HCT116 (cell line): ENCODE measurements around the gene YIPF2. TPM values are rescaled to one million over a fixed set of nuclear protein-coding genes. Genes with fewer than 3 reads are reported as not detected.

ENCODE experiments used
- ATAC-seq: fragments of 200-7000 bp; cut with Tn5 transposase; 2 replicates; pipeline ENCODE4 v1.9.1; 2020; ENCODE audit warnings: mild to moderate bottlenecking, moderate library complexity
- Bru-seq: library from RNA; stranded (reverse); fragments of 400-500 nt; gene quantifications from one replicate; lab custom pipeline; 2021; lab: Mats Ljungman, UMichigan
- BruChase-seq, 2 experiments: library from RNA; stranded (reverse); fragments of 400-500 nt; gene quantifications; one replicate each; lab custom pipeline; 2021; lab: Mats Ljungman, UMichigan
- BruUV-seq: library from RNA; stranded (reverse); fragments of 400-500 nt; replicated peaks from 2 replicates; lab custom pipeline; 2021; lab: Mats Ljungman, UMichigan
- CTCF ChIA-PET: fragments of 300-600 bp; sonication (Branson Sonifier 250); formaldehyde crosslinking; loops from one replicate; lab custom pipeline; 2021; ENCODE audit warnings: antibody characterized with exemption; lab: Charles Lee
- POLR2A ChIA-PET: fragments of 300-600, 350-600 bp; sonication (Branson Sonifier 250); formaldehyde crosslinking; loops from one replicate; lab custom pipeline; 2021; ENCODE audit warnings: antibody characterized with exemption; lab: Charles Lee
- RAD21 ChIA-PET, 2 experiments: fragments of 300-600 bp; sonication (Branson Sonifier 250); formaldehyde crosslinking; loops; one replicate each; lab custom pipeline; 2023; ENCODE audit warnings: low total read pairs in 2 of 2; ENCODE audit not compliant: uncharacterized antibody in 2 of 2, unreplicated experiment in 2 of 2, low non-redundant PET in 1 of 2; lab: Charles Lee
- DNase-seq: peaks from one replicate; pipeline ENCODE4 v3.0.0-alpha.2; 2010; ENCODE audit warnings: low read depth, low spot score
- H2AFZ ChIP-seq: fragments of 200-600 bp; shearing (Covaris generic), sonication (generic); 2 replicates; pipeline ENCODE4 v1.6.1; 2017; ENCODE audit warnings: low read depth, mixed run types, mixed read lengths, antibody characterized with exemption, low read length; ENCODE audit not compliant: poor library complexity, severe bottlenecking
- H3K27ac ChIP-seq: 2 replicates; pipeline ENCODE4 v1.5.1; 2012; ENCODE audit warnings: low read depth, low read length
- H3K27me3 ChIP-seq: fragments of 200-600 bp; sonication (generic); 2 replicates; pipeline ENCODE4 v1.6.1; 2016; ENCODE audit warnings: mixed run types, low read length, mixed read lengths; ENCODE audit not compliant: insufficient read depth
- H3K36me3 ChIP-seq, 2 experiments: fragments of 200-500 bp in 1 of 2; fragments of 200-600 bp in 1 of 2; sonication (Bioruptor generic) in 1 of 2; sonication (generic) in 1 of 2; 2 replicates each; pipeline versions ENCODE4 v1.5.1 to v1.6.1; 2014 to 2016; ENCODE audit warnings: low read length in 2 of 2, inconsistent platforms in 1 of 2, mixed read lengths in 1 of 2, mixed run types in 1 of 2; ENCODE audit not compliant: insufficient read depth in 2 of 2, control insufficient read depth in 1 of 2
- H3K4me1 ChIP-seq, 2 experiments: fragments of 200-600 bp in 1 of 2; sonication (generic) in 1 of 2; 2 replicates each; pipeline versions ENCODE4 v1.5.1 to v1.6.1; 2012 to 2017; ENCODE audit warnings: low read length in 2 of 2, inconsistent platforms in 1 of 2, mild to moderate bottlenecking in 1 of 2, mixed read lengths in 1 of 2, mixed run types in 1 of 2, moderate library complexity in 1 of 2; ENCODE audit not compliant: insufficient read depth in 2 of 2, control insufficient read depth in 1 of 2
- H3K4me2 ChIP-seq: fragments of 200-600 bp; sonication (generic); 2 replicates; pipeline ENCODE4 v1.6.1; 2017; ENCODE audit warnings: mixed run types, low read length, mixed read lengths
- H3K4me3 ChIP-seq, 2 experiments: fragments of 200-600 bp in 1 of 2; sonication (generic) in 1 of 2; replicated peaks in 1 of 2; 2 replicates each; pipeline ENCODE4 v1.5.1; 2011 to 2016; ENCODE audit warnings: low read length in 2 of 2, control low read depth in 1 of 2, low read depth in 1 of 2, mild to moderate bottlenecking in 1 of 2, mixed read lengths in 1 of 2, mixed run types in 1 of 2
- H3K79me2 ChIP-seq: fragments of 200-600 bp; sonication (generic); 2 replicates; pipeline ENCODE4 v1.6.1; 2017; ENCODE audit warnings: mild to moderate bottlenecking, mixed run types, low read length, moderate library complexity, mixed read lengths; ENCODE audit not compliant: insufficient read depth
- H3K9ac ChIP-seq: fragments of 200-600 bp; sonication (generic); 2 replicates; pipeline ENCODE4 v1.6.1; 2016; ENCODE audit warnings: low read length, mixed read lengths
- H3K9me2 ChIP-seq: fragments of 200-600 bp; sonication (generic), shearing (Covaris generic); 2 replicates; pipeline ENCODE4 v1.6.1; 2017; ENCODE audit warnings: mixed run types, mild to moderate bottlenecking, moderate library complexity; ENCODE audit not compliant: insufficient read depth
- H3K9me3 ChIP-seq, 2 experiments: fragments of 200-500 bp in 1 of 2; fragments of 200-600 bp in 1 of 2; sonication (Bioruptor generic) in 1 of 2; sonication (generic) in 1 of 2; 2 replicates each; pipeline ENCODE4 v1.6.1; 2014 to 2017; ENCODE audit warnings: low read length in 2 of 2, mixed read lengths in 2 of 2, inconsistent platforms in 1 of 2, low read depth in 1 of 2, mild to moderate bottlenecking in 1 of 2, mixed run types in 1 of 2, moderate library complexity in 1 of 2; ENCODE audit not compliant: control insufficient read depth in 1 of 2, insufficient read depth in 1 of 2
- H4K20me1 ChIP-seq: fragments of 200-600 bp; sonication (generic), shearing (Covaris generic); 2 replicates; pipeline ENCODE4 v1.6.1; 2017; ENCODE audit warnings: mixed run types, mild to moderate bottlenecking, moderate library complexity; ENCODE audit not compliant: insufficient read depth
- CBX3 ChIP-seq: IDR thresholded peaks from 2 replicates; pipeline ENCODE4 v1.6.1; 2012; ENCODE audit warnings: low read depth
- CEBPB ChIP-seq: IDR thresholded peaks from 2 replicates; pipeline ENCODE4 v1.6.1; 2012; ENCODE audit warnings: low read depth
- EGR1 ChIP-seq: IDR thresholded peaks from 2 replicates; pipeline ENCODE4 v1.6.1; 2012; ENCODE audit warnings: low read depth
- ELF1 ChIP-seq: IDR thresholded peaks from 2 replicates; pipeline ENCODE4 v1.6.1; 2012; ENCODE audit warnings: low read depth, borderline replicate concordance
- EZH2phosphoT487 ChIP-seq: fragments of 200-600 bp; IDR thresholded peaks from 2 replicates; pipeline ENCODE4 v1.6.1; 2018; ENCODE audit warnings: antibody characterized with exemption, borderline replicate concordance
- FOSL1 ChIP-seq: IDR thresholded peaks from 2 replicates; pipeline ENCODE4 v1.6.1; 2012; ENCODE audit warnings: low read depth
- JUND ChIP-seq: IDR thresholded peaks from 2 replicates; pipeline ENCODE4 v1.6.1; 2012
- POLR2A ChIP-seq: IDR thresholded peaks from 2 replicates; pipeline ENCODE4 v1.7.0; 2011; ENCODE audit warnings: borderline replicate concordance; ENCODE audit not compliant: insufficient read depth, insufficient read length; ENCODE audit errors: extremely low read depth
- POLR2AphosphoS5 ChIP-seq: IDR thresholded peaks from 2 replicates; pipeline ENCODE4 v1.6.1; 2011; ENCODE audit warnings: mild to moderate bottlenecking, low read depth, low read length, moderate library complexity
- RAD21 ChIP-seq: IDR thresholded peaks from 2 replicates; pipeline ENCODE4 v1.6.1; 2012; ENCODE audit warnings: low read depth, mild to moderate bottlenecking
- SIN3A ChIP-seq: IDR thresholded peaks from 2 replicates; pipeline ENCODE4 v1.6.1; 2012; ENCODE audit warnings: low read depth
- SP1 ChIP-seq: IDR thresholded peaks from 2 replicates; pipeline ENCODE4 v1.6.1; 2012; ENCODE audit warnings: low read depth
- SRF ChIP-seq: IDR thresholded peaks from 2 replicates; pipeline ENCODE4 v1.6.1; 2012; ENCODE audit warnings: low read depth
- TCF7L2 ChIP-seq: IDR thresholded peaks from 2 replicates; pipeline ENCODE4 v1.7.0; 2011; ENCODE audit warnings: borderline replicate concordance, inconsistent platforms; ENCODE audit not compliant: insufficient read depth, insufficient read length; ENCODE audit errors: extremely low read depth
- YY1 ChIP-seq: IDR thresholded peaks from 2 replicates; pipeline ENCODE4 v1.6.1; 2011; ENCODE audit warnings: low read length, low read depth, moderate library complexity, mild to moderate bottlenecking; ENCODE audit not compliant: insufficient replicate concordance; ENCODE audit errors: extremely low read depth
- ZBTB33 ChIP-seq: IDR thresholded peaks from 2 replicates; pipeline ENCODE4 v1.6.1; 2011; ENCODE audit warnings: mild to moderate bottlenecking, low read length, moderate library complexity; ENCODE audit not compliant: insufficient replicate concordance; ENCODE audit errors: extremely low read depth
- ZFX ChIP-seq: fragments of 450-650 bp; IDR thresholded peaks from 2 replicates; pipeline ENCODE4 v1.6.1; 2017
- intact Hi-C: fragments of 100-400 bp; cut with micrococcal nuclease; formaldehyde crosslinking; loops from 2 replicates; pipeline ENCODE4 v1.10.0; 2022
- long read RNA-seq: library from polyadenylated mRNA; unstranded; transcript quantifications from one replicate; pipeline ENCODE4 v2.0.0, GENCODE V29; 2021; ENCODE audit not compliant: unreplicated experiment
- polyA plus RNA-seq: library from polyadenylated mRNA; unstranded; fragments of >200 nt; gene quantifications from 2 replicates; pipeline ENCODE4 v1.2.1, GENCODE V29; 2012; ENCODE audit warnings: missing spikeins
- total RNA-seq: library from RNA; stranded (reverse); gene quantifications from one replicate; pipeline ENCODE4 v1.2.1, GENCODE V29; 2021; ENCODE audit not compliant: unreplicated experiment
- TF ChIP-seq, protein P1 (sequence below): IDR thresholded peaks from 2 replicates; pipeline ENCODE4 v1.6.1; 2012
- TF ChIP-seq, protein P2 (sequence below): IDR thresholded peaks from 2 replicates; pipeline ENCODE4 v1.6.1; 2012; ENCODE audit warnings: low read depth
- TF ChIP-seq, protein P3 (sequence below): IDR thresholded peaks from 2 replicates; pipeline ENCODE4 v1.6.1; 2012

YIPF2 gene
- total RNA-seq: 44.7 TPM
- 53.2 and 67.3 TPM in 2 replicates for polyA plus RNA-seq
- percentile 55 among the genes with signal in this experiment for Bru-seq, nascent RNA
- BruChase-seq, experiment 1, labeled RNA remaining after a 6-hour chase: percentile 83 among the genes with signal in this experiment
- percentile 71 among the genes with signal in this experiment for BruChase-seq, experiment 2, labeled RNA remaining after a 2-hour chase
- long read RNA-seq, transcript YIPF2-201 (10 exons, 2,087 nt): minor isoform, 5 of 94 reads
- long read RNA-seq, transcript YIPF2-204 (10 exons, 1,550 nt): major isoform, 38 of 94 reads
- long read RNA-seq, partial matches to known transcripts: 13 of 94 reads
- long read RNA-seq, other reads (novel, unspliced or antisense): 37 of 94 reads

DNA sequence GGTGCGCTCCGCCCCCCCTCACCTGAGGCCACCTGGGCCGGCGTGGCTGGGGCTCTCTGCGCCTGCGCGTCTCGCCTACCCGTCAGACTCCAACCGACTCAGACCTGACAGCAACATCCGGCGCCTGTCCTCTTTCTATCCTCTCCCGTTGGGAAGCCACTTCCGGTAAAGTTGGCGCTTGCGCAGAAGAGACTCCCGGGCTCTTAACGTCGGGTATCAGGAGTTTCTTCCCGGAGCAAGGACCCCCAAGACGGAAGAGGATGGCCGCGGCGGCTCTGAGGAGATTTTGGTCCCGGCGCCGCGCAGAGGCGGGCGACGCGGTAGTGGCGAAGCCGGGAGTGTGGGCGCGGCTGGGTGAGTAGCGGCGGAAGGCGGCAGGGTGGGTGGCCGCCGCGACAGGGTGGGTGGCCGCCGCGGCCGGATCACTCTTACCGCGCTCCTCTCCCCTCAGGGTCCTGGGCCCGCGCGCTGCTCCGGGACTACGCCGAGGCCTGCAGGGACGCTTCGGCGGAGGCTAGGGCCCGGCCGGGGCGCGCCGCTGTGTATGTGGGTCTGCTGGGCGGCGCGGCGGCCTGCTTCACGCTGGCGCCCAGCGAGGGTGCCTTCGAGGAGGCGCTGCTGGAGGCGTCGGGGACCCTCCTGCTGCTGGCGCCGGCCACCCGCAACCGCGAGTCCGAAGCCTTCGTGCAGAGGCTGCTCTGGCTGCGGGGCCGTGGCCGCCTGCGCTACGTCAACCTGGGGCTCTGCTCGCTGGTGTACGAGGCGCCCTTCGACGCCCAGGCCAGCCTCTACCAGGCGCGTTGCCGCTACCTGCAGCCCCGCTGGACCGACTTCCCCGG lies at the start of gene YIPF2, which contains the start of gene TIMM29:
TSS of gene YIPF2 (minus strand) at position 77 of the 839 bp plus-strand sequence. CDS start 229 bp downstream, outside the sequence.
TSS of gene TIMM29 (plus strand) at position 249 of the 839 bp plus-strand sequence. CDS start at position 261, 12 bp downstream.
- Histone ChIP-seq H3K27ac (peak within 1 kb of the TSS; percentile 75), H3K9me3 (no peaks in the 10 kb centered on the region), H3K4me1 (peaks cover 20 to 29% of the 10 kb centered on the region in 2 experiments), H4K20me1 (no peaks in the 10 kb centered on the region), H3K4me3 (peak within 1 kb of the TSS; percentile 89 to 96), H2AFZ (no peak within 1 kb of the TSS), H3K79me2 (peaks cover 45% of the 10 kb centered on the region), H3K9me2 (no peaks in the 10 kb centered on the region), H3K9ac (peak within 1 kb of the TSS; percentile 81), H3K4me2 (peak within 1 kb of the TSS; percentile 94), H3K27me3 (no peaks in the 10 kb centered on the region), H3K36me3 (peaks cover 1 to 5% of the 10 kb centered on the region in 2 experiments; a peak in 2 of 4 replicates)
- DNase-seq (peak; percentile 96), ATAC-seq (peak; percentile 91)
- BruUV-seq: no TSS peak
- POLR2A ChIA-PET: no interaction called here
- RAD21 ChIA-PET: no interaction called here
- CTCF ChIA-PET: no interaction called here
- intact Hi-C loops: no loop called here
- TF ChIP-seq CBX3: peak; percentile 94
- no peak for TF ChIP-seq CEBPB
- TF ChIP-seq POLR2AphosphoS5: peak; percentile 86
- TF ChIP-seq SRF: no peak; the same call in 1 of the 2 replicates
- peak; percentile 95 for TF ChIP-seq YY1
- TF ChIP-seq RAD21: no peak
- TF ChIP-seq, protein P1, sequence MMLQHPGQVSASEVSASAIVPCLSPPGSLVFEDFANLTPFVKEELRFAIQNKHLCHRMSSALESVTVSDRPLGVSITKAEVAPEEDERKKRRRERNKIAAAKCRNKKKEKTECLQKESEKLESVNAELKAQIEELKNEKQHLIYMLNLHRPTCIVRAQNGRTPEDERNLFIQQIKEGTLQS: no peak
- peak; percentile 78 for TF ChIP-seq SIN3A
- peak; percentile 61 for TF ChIP-seq SP1
- peak; percentile 62 for TF ChIP-seq TCF7L2
- TF ChIP-seq, protein P2, sequence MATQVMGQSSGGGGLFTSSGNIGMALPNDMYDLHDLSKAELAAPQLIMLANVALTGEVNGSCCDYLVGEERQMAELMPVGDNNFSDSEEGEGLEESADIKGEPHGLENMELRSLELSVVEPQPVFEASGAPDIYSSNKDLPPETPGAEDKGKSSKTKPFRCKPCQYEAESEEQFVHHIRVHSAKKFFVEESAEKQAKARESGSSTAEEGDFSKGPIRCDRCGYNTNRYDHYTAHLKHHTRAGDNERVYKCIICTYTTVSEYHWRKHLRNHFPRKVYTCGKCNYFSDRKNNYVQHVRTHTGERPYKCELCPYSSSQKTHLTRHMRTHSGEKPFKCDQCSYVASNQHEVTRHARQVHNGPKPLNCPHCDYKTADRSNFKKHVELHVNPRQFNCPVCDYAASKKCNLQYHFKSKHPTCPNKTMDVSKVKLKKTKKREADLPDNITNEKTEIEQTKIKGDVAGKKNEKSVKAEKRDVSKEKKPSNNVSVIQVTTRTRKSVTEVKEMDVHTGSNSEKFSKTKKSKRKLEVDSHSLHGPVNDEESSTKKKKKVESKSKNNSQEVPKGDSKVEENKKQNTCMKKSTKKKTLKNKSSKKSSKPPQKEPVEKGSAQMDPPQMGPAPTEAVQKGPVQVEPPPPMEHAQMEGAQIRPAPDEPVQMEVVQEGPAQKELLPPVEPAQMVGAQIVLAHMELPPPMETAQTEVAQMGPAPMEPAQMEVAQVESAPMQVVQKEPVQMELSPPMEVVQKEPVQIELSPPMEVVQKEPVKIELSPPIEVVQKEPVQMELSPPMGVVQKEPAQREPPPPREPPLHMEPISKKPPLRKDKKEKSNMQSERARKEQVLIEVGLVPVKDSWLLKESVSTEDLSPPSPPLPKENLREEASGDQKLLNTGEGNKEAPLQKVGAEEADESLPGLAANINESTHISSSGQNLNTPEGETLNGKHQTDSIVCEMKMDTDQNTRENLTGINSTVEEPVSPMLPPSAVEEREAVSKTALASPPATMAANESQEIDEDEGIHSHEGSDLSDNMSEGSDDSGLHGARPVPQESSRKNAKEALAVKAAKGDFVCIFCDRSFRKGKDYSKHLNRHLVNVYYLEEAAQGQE: no peak
- peak; percentile 64 for TF ChIP-seq EGR1
- TF ChIP-seq EZH2phosphoT487: no peak
- no peak for TF ChIP-seq POLR2A
- no peak for TF ChIP-seq JUND
- TF ChIP-seq FOSL1: no peak
- peak; percentile 97; the same call in 1 of the 2 replicates for TF ChIP-seq ZFX
- TF ChIP-seq, protein P3, sequence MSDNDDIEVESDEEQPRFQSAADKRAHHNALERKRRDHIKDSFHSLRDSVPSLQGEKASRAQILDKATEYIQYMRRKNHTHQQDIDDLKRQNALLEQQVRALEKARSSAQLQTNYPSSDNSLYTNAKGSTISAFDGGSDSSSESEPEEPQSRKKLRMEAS: peak; percentile 80
- peak; percentile 58 for TF ChIP-seq ZBTB33
- no peak; the same call in 1 of the 2 replicates for TF ChIP-seq ELF1
